AG08395 (cell line): Measurements from ENCODE around the gene IL1R2.

Experiments
- DNase-seq: peaks from one replicate; pipeline ENCODE4 v3.0.0; 2012; ENCODE audit warnings: mixed read lengths, low spot score

Gene IL1R2

GRCh38 chr2:102022884-102023539 is 31.3 kb downstream of the IL1R2 start:
- DNase-seq, result no peak

GRCh38 chr2:102024410-102024809 is 32.6 kb downstream of the IL1R2 start:
- no peak for DNase-seq

GRCh38 chr2:102025016-102025501 is 33.3 kb downstream of the IL1R2 start:
- DNase-seq, result peak; percentile 36

- DNase-seq, result no peak
Measured at GRCh38 chr2:102025583-102026267, 34.0 kb downstream of the IL1R2 start.

GRCh38 chr2:102027036-102027980 is 35.5 kb downstream of the IL1R2 start:
- peak; percentile 75 for DNase-seq

GRCh38 chr2:102028470-102028869 is 36.7 kb downstream of the IL1R2 start:
- DNase-seq, result no peak

GRCh38 chr2:102029405-102029804 is 37.6 kb downstream of the IL1R2 start:
- DNase-seq, result no peak

- DNase-seq, result no peak
Measured at GRCh38 chr2:102029952-102030351, 38.2 kb downstream of the IL1R2 start.

- DNase-seq, result no peak
Measured at GRCh38 chr2:102030502-102030854, 38.7 kb downstream of the IL1R2 start.

GRCh38 chr2:102030855-102031527 is 39.2 kb downstream of the IL1R2 start:
- DNase-seq, result no peak

- DNase-seq, result no peak
Measured at GRCh38 chr2:102032368-102033030, 40.7 kb downstream of the IL1R2 start.

- peak; percentile 59 for DNase-seq
Measured at GRCh38 chr2:102033031-102033749, 41.4 kb downstream of the IL1R2 start.

GRCh38 chr2:102033750-102034682 is 42.3 kb downstream of the IL1R2 start:
- DNase-seq, result no peak

GRCh38 chr2:102034683-102035548 is 43.2 kb downstream of the IL1R2 start:
- DNase-seq, result no peak

- peak; percentile 68 for DNase-seq
Measured at GRCh38 chr2:102037681-102038080, 45.9 kb downstream of the IL1R2 start.

GRCh38 chr2:102040229-102040628 is 48.5 kb downstream of the IL1R2 start:
- DNase-seq, result no peak

GRCh38 chr2:102041351-102041750 is 49.6 kb downstream of the IL1R2 start:
- peak; percentile 40 for DNase-seq

GRCh38 chr2:102042196-102043081 is 50.7 kb downstream of the IL1R2 start:
- DNase-seq, result no peak
